GM18873 (cell line): Measurements from ENCODE around the gene WNT16.

Source experiments
- ATAC-seq: cut with Tn5 transposase; IDR thresholded peaks from one replicate; pipeline ENCODE4 v1.9.1; 2021; ENCODE audit warnings: mild to moderate bottlenecking, moderate library complexity, moderate number of reproducible peaks; ENCODE audit not compliant: unreplicated experiment, low FRiP score

The WNT16 gene

DNA sequence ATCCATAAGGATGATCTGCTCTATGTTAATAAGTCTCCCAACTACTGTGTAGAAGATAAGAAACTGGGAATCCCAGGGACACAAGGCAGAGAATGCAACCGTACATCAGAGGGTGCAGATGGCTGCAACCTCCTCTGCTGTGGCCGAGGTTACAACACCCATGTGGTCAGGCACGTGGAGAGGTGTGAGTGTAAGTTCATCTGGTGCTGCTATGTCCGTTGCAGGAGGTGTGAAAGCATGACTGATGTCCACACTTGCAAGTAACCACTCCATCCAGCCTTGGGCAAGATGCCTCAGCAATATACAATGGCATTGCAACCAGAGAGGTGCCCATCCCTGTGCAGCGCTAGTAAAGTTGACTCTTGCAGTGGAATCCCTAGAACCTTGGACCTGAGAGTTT, 10.3 kb downstream of the WNT16 start:
- no peak for ATAC-seq

DNA sequence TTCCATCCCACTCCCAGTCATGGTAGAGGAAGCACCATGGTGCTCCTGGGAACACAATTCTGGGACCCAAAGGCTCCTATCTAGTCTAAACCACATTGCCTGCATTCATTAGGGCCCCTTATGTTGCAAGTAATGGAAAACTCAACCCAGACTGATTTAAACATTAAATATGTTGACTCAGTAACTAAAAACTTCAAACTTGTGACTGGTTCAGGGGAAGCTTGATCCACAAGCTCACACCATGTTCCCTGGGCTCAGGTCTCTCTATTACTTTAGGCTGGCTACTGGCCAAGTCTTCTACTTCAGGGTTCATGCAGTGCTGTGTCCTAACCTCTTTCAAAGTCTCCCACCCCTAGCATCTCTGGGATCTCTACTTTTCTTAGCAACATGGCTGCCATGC, 13.1 kb downstream of the WNT16 start:
- no peak for ATAC-seq

DNA sequence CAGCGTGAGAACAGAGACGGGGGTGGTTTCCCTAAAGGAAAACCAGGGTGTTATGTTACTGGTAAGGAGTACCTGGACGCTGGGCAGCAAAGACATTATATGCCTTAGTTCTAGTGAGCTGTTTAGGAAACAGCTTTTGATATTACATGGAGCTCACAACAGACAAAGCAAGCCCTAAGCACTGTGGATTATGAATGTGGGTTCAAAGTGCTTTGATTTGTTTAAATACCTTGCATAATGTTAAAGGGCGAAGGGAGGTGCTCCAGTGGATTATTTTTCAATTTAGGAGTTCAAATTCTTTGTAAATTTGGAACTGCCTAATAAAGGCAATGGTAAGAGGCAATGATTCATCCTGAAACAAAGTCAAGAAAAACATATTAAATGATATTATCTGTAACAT, 13.8 kb downstream of the WNT16 start:
- no peak for ATAC-seq

DNA sequence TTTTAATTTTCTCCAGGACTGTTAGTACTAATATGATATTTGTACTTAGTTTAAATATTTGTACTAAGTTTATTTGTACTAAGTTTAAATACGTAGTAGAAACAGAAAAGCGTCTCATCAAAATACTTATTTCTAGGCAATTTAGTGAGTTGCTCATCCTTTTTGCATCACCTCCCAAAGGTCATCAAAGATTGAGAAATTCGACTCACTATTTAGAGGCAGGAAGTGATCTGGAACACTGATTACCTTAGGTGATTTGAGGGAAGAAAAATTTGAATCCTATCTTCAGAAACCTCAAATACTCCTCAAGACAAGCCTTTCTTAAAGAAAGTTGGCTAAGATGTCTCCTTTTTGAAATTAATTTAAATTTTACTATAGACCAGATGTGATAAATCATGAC, 14.5 kb downstream of the WNT16 start:
- no peak for ATAC-seq

DNA sequence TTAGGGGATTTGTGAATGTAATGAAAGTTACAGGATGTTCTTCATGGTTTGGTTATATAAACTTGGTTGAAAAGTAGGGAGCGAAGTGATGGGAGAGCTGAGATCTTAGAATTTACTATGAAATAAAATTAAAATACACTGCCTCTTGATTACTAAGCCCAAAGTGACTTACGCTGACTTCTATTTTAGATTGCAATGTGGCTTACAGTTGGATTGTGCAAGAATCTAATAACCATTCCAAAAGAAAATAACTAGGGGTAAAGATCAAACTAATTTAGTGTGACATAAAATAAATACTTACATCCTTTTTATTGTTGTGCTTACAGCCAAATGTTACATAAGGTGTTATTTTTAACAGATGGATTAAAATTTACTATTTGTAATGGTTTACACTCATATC, 15.3 kb downstream of the WNT16 start:
- ATAC-seq = no peak

DNA sequence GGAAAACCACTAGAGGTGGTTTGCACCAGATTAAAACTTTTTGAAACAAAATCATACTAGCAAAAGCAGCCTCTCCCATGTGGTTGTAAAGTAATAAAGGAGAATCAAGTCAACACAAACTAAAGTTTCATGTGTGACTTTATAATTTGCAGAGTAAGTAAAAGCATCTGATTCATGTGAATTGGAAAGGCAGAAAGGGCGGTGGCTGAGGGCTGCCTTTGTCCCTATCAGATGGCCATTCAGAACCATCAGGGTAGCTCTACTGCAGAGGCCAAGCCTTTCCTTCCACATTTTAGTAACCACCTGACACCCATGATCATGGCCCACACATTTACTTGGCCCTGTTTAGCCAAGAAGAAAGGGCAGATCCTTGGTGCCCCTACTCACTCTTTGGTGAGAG, 15.7 kb downstream of the WNT16 start:
- no peak for ATAC-seq

DNA sequence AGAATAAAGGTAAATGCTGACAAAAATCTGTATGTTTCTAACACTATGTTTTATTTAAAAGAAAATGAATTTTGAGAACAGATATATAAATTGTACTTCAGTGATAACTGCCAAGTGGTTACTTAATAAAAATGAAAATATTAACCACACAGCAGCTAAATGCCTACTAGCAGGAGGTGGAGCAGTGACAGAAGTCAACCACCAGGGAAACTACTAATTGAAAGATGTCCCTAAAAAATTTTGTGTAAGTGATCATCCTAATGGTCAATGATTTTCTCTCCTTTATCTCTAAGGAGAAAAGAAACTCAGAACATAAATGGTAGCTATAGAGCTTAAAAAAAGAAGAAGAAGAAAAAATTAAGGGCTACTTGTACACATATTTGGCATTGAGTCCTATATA, 22.9 kb downstream of the WNT16 start:
- peak; percentile 13 for ATAC-seq

DNA sequence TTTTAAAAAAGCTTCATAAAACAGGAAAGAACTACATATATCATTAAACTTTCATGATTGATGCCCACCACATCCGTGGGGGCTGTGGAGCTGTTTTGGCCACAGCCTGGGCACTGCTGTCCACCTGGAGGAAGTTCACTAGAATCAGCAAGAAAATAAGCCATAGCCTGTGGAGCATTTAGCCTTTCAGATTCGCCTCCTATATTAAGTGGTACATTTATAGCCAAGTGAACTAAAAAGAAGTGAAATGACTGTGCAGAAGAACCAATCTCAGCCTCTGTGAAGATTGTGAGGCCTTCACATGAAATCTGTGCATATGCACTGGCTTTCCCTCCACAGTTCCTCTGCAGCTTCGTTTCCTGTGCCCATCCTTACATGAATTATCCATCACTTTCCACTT, 23.5 kb downstream of the WNT16 start:
- peak; percentile 52 for ATAC-seq

DNA sequence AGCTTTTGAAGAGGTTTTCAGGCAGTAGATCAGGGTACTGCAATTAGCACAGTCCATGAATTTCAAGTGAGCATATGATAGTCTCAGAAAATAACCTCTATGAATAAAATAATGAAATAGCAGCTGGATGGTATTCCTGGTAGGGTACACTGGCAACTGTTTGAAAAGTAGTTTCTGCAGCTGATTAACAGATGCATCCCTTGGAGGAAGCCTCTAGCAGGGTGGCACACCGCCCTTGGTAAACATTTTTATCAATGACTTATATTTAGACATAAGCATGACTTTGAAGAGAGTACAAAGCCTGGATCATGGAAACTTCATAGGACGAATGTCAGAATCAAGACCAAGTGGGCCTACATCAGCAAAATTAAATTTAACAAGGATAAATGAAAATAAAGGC, 26.8 kb downstream of the WNT16 start:
- no peak for ATAC-seq

DNA sequence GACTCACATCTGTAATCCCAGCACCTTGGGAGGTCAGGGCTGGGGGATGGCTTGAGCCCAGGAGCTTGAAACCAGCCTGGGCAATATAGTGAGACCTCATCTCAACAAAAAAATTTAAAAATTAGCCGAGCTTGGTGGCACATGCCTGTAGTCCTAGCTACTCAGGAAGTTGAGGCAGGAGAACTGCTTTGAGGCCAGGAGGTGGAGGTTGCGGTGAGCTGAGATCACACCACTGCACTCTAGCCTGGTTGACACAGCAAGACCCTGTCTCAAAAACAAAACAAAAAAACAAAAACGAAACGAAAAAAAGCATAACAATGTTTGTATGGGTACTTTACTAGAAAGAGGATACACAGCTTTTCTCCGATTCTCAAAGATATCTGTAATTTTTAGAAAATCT, 31.8 kb downstream of the WNT16 start:
- ATAC-seq = no peak

DNA sequence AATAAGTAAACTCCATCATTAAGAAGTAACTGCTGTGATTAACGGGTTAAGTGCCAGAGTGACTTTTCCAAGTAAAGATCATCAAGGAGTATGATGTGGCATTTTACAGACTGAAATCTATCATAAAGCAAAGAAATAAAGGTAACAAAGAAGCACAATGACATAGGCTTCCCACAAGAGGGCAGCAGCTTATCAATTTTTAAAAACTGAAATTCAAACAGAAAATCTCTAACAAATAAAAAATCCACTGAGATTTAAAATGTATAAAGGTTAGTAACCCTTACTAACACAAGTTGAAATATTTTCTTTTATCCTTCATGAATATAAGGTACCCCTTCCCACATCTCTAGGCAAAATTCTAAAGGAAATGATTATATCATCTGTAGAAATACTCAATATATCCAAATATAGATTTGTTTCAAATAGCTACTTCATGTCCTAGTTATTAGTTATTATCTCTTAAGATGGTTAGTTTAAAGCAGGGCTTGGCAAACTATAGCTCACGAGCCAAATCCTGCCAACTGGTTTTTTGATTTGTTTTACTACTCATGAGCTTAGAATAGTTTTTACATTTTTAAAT, 38.1 kb downstream of the WNT16 start:
- ATAC-seq = no peak

DNA sequence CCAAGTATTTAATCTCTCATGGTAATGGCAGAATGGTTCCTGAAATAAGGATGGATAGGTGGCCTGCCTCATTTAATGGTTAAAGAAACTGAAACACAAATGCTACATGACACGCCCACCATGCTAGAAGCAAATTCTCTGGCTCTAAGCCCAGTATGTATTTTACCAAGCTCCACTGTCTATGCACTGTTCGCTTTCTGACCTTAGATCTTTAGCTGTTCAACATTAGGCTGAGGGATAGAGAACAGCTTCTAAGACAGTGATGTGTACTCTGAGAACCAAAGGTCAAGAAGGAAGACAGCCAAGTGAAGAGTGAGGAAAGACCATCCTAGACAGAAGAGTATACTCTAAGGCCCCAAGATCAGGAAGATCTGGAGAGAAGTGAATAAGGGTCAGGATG, 40.7 kb downstream of the WNT16 start:
- no peak for ATAC-seq

DNA sequence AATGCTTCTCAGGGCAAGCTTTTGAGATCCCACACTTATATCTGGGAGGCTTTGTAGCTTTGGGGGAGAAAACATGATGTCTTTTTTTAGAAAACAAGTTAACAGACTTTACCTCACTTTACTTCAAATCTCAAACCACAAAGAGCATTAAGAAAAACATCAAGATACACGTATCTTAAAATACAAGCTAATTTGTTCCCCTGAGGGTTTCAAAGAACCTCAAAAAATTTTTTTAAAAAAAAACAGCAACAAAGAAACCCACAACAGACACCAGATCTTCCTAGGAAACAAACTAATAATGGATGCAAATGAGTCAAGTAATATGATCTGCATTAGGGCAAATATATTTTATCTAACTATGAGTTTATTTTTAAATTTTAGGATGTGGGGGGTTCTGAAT, 42.6 kb downstream of the WNT16 start:
- no peak for ATAC-seq

DNA sequence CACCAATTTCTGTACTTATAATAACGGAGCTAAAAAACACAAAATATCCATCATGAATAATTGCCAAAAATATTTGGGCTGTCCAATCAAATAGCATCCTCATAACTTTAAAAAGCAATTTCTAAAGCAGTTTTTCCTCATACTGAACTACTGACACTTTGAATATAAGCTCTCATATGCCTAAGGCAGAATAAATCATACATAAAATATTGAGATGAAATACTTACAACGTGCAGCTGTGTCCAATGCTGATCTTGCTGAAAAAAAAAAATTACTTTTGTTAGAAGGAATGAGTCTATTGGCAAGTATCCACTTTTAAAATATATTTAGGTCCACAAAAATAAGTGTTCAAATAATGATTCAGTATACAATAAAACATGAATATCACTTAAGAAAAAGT, 43.1 kb downstream of the WNT16 start:
- no peak for ATAC-seq

DNA sequence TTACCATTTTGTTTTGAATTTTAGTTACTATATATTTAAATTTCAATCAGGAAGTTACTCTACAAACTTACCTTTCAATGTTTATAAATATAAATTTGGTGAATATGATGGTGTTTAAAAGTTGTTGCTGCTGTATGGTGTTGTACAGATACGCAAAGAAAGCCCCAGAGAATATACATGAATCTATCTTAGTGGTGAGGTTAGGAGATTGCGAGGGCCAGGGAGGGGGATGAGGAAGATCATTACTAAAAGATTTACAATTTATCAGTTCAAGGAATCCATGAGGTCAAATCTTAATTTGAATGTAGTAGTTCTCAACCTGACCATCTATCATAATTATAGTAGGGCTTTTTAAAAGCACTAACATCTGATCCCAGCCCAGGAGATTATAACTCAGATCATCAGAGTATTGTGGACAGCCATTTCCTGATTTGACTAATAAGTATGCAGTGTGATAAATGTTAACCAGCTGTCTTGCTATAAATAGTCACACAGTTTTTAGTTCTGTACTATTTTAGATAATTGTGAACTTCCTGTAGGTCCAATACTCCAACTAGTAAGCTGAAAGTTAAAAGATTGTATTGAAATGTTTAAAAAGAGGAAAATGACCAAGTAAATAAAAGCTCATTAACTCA, 43.7 kb downstream of the WNT16 start:
- peak; percentile 94 for ATAC-seq

DNA sequence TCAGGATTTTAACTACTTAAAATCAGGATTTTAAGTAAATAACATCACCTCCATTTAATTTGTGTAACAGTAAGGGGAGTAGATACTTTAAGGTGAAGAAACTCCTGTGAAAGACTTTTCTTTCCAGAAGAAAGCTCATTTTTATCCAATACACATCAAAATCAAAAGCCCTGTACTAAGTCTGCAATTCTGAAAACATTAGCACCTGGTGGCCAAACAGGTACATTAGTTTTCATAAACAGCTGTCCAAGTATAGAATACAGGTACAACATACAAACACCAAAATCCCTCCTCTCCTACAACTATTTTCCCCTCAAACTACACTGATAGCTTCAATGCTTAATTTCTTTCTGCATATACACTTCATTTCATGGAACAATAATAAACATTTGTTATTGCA, 44.4 kb downstream of the WNT16 start:
- ATAC-seq = no peak

DNA sequence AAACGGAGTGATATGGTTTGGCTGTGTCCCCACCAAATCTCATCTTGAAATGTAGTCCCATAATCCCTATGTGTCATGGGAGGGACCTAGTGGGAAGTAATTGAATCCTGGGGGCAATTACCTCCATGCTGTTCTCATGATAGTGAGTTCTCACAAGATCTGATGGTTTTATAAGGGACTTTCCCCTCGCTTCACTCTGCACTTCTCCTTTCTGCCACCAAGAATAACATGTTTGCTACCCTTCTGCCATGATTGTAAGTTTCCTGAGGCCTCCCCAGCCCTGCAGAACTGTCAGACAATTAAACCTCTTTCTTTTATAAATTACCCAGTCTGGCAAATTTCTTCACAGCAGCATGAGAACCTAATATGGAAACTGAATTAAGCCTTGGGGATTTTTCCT, 48.2 kb downstream of the WNT16 start:
- ATAC-seq = no peak

DNA sequence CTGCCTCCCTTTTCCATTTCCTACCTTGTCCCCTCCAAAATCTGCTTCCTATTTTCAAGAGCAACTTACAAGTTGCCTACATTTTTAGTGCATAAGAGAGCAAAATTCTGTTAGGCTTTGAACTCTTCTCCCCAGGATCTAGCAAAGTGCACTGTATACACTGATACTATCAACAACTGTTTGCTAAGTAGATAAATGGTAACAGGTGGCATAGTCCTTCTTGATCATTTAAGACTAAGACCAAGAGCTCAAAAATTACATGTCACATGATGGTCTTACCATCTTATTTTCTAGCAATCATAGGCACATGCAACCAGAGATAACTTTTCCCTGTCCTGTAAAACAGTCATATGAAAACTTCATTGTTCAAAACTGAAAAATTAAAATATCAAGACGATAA, 51.1 kb downstream of the WNT16 start:
- ATAC-seq = no peak

DNA sequence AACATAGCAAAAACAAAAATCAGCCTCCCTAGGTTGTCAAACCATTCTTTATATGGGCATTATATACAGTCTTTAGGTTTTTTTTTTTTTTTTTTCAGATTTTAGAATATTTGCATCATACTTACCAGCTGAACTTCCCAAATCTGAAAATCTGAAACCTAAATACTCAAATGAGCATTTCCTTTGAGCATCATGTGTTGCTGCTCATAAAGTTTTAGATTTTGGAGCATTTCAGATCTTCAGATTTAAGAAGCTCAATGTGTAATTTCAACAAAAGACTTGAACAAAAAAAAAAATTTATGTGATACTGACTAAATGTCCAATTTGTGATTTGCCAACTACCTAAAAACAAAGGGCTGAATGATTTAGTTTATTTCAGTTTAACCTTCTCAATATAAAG, 53.7 kb downstream of the WNT16 start:
- no peak for ATAC-seq

DNA sequence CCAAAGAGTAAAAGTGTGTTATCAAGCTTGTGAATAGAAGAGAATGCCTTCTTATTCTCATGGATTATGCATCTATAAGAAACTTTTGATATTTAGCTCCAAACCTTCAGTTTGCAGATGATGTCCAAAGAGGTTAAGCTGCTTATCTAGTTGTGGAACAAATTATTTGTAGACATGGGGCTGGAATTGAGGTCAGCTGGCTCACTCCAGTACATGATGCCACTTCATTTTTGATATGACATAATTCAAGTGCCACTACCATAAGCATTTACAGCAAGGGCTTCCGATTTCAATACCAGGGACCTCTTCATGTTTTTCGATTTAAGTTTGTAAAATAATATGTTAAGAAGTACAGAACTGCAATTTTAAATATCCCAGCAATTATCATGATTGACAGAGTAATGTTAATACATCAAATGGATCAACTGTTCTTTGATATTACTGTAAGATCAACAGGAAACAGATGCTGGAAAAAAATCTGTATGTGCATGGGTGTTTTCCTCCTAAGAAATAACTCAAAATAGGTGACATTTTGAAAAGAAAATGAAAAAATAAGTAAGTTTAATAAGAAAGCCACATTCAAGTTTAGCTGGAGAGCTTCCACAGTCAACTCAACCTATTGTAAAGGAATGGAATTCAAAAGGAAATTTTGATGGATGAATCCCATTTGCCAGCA, 54.6 kb downstream of the WNT16 start:
- no peak for ATAC-seq

DNA sequence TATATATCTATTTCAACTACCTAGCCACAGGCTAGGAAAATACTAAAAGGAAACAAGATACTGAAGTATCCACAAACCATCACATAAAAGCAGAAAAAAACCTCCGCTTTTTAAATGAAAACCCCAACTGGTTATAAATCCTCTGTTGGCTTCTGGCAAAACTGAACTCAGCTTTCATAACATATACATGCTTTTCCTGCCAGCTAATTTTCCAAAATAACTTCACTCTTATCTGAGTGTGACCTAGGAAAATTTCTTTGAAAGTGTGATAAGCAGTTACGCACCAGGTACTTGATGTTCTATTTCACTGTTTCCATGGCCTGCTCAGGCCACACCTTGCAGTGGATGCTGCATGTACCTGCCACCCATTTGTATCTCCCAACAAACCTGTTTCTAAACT, 55.5 kb downstream of the WNT16 start:
- ATAC-seq = no peak

DNA sequence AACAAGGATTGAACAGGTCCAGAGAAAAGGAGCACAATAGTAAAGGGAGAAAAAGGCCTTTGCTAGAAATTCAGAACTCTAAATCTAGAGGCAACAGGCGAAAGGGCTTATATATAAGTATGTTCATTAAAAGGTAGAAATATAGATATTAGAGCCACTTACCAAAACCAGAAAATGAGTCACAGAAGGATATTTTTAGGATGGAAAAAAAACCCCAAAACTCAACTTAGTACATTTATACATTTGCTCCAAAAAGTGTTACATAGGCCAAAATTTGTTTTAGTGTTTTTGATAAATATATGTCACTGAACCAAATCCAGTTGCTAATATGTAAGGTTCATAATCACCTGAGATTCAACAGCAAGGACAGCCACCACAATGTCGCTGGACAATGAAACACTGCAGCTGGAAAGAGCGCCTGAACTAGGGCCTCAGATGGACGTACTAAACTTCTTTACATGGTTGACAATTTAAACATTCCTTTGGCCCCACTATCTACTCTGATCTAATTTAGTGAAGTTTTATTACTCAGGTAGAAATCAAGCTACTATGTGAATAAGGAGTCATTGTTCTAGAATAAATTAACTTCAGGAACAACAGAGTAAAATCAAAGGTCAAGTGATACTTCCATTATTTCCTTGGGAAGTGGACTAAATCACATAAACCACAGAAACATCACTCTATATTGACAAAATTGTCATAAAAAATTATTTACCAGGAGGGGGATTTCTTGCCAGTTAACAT, 56.4 kb downstream of the WNT16 start:
- ATAC-seq = no peak
